H1 (cell line): ENCODE data around the gene KDM8.

ENCODE experiments used
- BCL11A ChIP-seq, 2 experiments: IDR thresholded peaks; one replicate each; pipeline ENCODE4 v1.6.1; 2011; ENCODE audit warnings: low read depth in 2 of 2, low read length in 2 of 2, mild to moderate bottlenecking in 2 of 2
- EP300 ChIP-seq, 2 experiments: IDR thresholded peaks; 1 replicate in 1 of 2; 2 replicates in 1 of 2; pipeline ENCODE4 v1.6.1; 2011 to 2012; ENCODE audit warnings: low read depth in 2 of 2, low read length in 2 of 2, mild to moderate bottlenecking in 2 of 2, borderline replicate concordance in 1 of 2, inconsistent platforms in 1 of 2, moderate library complexity in 1 of 2
- EZH2 ChIP-seq: fragments of 200-600 bp; sonication (generic); IDR thresholded peaks from 2 replicates; pipeline ENCODE4 v1.7.1; 2012; ENCODE audit warnings: low read depth, mild to moderate bottlenecking, moderate library complexity, low read length, inconsistent platforms; ENCODE audit not compliant: severe bottlenecking
- GABPA ChIP-seq: IDR thresholded peaks from 2 replicates; pipeline ENCODE4 v1.6.1; 2011; ENCODE audit warnings: mild to moderate bottlenecking, low read length, moderate library complexity, borderline replicate concordance; ENCODE audit not compliant: insufficient read depth
- JUND ChIP-seq: IDR thresholded peaks from 2 replicates; pipeline ENCODE4 v1.6.1; 2011; ENCODE audit warnings: mild to moderate bottlenecking, improper control_type of control experiment, low read length
- POLR2A ChIP-seq, 2 experiments: IDR thresholded peaks; 1 replicate in 1 of 2; 2 replicates in 1 of 2; pipeline ENCODE4 v1.6.1; 2011; ENCODE audit warnings: low read depth in 2 of 2, low read length in 2 of 2, mild to moderate bottlenecking in 2 of 2; ENCODE audit errors: control extremely low read depth in 1 of 2
- POLR2AphosphoS5 ChIP-seq: IDR thresholded peaks from 2 replicates; pipeline ENCODE4 v1.6.1; 2011; ENCODE audit warnings: low read depth, low read length
- SUZ12 ChIP-seq: fragments of 200-600 bp; sonication (generic); IDR thresholded peaks from 2 replicates; pipeline ENCODE4 v1.6.1; 2012; ENCODE audit warnings: mild to moderate bottlenecking, inconsistent platforms, low read length, moderate library complexity, mixed read lengths
- TAF1 ChIP-seq: IDR thresholded peaks from 2 replicates; pipeline ENCODE4 v1.6.1; 2011; ENCODE audit warnings: mild to moderate bottlenecking, low read depth, low read length
- TF ChIP-seq, protein P1 (sequence below), 3 experiments: IDR thresholded peaks; 1 replicate in 2 of 3; 2 replicates in 1 of 3; pipeline versions ENCODE4 v1.5.1 to v1.6.1; 2011; ENCODE audit warnings: low read length in 3 of 3, mild to moderate bottlenecking in 3 of 3, inconsistent platforms in 2 of 3, low read depth in 1 of 3, moderate library complexity in 1 of 3; ENCODE audit not compliant: insufficient read depth in 1 of 3; ENCODE audit errors: control extremely low read depth in 1 of 3
- TF ChIP-seq, protein P2 (sequence below): IDR thresholded peaks from 2 replicates; pipeline ENCODE4 v1.6.1; 2011; ENCODE audit warnings: low read depth, mild to moderate bottlenecking, low read length; ENCODE audit not compliant: insufficient read depth
- TF ChIP-seq, protein P3 (sequence below): IDR thresholded peaks from 2 replicates; pipeline ENCODE4 v1.6.1; 2012; ENCODE audit warnings: low read length, inconsistent platforms
- TF ChIP-seq, protein P4 (sequence below): IDR thresholded peaks from 2 replicates; pipeline ENCODE4 v1.6.1; 2011; ENCODE audit warnings: low read length, improper control_type of control experiment

GRCh38 chr16:27205423-27206065 is 2.2 kb downstream of the KDM8 start:
- TF ChIP-seq SUZ12 (no peak), BCL11A (IDR thresholded peaks at IDR 0.05; ENCODE audit: low read depth in 2 of 2, low read length in 2 of 2) (no peak), POLR2AphosphoS5 (no peak), JUND (no peak), EZH2 (no peak), EP300 (IDR thresholded peaks at IDR 0.05; ENCODE audit: borderline replicate concordance in 1 of 2, low read depth in 2 of 2, low read length in 2 of 2) (no peak), POLR2A (IDR thresholded peaks at IDR 0.05; ENCODE audit: control extremely low read depth in 1 of 2, low read depth in 2 of 2, low read length in 2 of 2) (no peak), TAF1 (no peak), GABPA (no peak)
- TF ChIP-seq, protein P1, sequence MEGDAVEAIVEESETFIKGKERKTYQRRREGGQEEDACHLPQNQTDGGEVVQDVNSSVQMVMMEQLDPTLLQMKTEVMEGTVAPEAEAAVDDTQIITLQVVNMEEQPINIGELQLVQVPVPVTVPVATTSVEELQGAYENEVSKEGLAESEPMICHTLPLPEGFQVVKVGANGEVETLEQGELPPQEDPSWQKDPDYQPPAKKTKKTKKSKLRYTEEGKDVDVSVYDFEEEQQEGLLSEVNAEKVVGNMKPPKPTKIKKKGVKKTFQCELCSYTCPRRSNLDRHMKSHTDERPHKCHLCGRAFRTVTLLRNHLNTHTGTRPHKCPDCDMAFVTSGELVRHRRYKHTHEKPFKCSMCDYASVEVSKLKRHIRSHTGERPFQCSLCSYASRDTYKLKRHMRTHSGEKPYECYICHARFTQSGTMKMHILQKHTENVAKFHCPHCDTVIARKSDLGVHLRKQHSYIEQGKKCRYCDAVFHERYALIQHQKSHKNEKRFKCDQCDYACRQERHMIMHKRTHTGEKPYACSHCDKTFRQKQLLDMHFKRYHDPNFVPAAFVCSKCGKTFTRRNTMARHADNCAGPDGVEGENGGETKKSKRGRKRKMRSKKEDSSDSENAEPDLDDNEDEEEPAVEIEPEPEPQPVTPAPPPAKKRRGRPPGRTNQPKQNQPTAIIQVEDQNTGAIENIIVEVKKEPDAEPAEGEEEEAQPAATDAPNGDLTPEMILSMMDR (IDR thresholded peaks at IDR 0.05; ENCODE audit: control extremely low read depth in 1 of 3, insufficient read depth in 1 of 3, low read depth in 1 of 3, low read length in 3 of 3) = no peak
- TF ChIP-seq, protein P2, sequence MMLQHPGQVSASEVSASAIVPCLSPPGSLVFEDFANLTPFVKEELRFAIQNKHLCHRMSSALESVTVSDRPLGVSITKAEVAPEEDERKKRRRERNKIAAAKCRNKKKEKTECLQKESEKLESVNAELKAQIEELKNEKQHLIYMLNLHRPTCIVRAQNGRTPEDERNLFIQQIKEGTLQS = no peak
- TF ChIP-seq, protein P3, sequence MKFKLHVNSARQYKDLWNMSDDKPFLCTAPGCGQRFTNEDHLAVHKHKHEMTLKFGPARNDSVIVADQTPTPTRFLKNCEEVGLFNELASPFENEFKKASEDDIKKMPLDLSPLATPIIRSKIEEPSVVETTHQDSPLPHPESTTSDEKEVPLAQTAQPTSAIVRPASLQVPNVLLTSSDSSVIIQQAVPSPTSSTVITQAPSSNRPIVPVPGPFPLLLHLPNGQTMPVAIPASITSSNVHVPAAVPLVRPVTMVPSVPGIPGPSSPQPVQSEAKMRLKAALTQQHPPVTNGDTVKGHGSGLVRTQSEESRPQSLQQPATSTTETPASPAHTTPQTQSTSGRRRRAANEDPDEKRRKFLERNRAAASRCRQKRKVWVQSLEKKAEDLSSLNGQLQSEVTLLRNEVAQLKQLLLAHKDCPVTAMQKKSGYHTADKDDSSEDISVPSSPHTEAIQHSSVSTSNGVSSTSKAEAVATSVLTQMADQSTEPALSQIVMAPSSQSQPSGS = no peak
- TF ChIP-seq, protein P4, sequence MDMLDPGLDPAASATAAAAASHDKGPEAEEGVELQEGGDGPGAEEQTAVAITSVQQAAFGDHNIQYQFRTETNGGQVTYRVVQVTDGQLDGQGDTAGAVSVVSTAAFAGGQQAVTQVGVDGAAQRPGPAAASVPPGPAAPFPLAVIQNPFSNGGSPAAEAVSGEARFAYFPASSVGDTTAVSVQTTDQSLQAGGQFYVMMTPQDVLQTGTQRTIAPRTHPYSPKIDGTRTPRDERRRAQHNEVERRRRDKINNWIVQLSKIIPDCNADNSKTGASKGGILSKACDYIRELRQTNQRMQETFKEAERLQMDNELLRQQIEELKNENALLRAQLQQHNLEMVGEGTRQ = no peak
